ENCODE data around the gene PTPRQ.
"Not testable (repeated sequence)": the region's sequence is repeated elsewhere in the genome, so short reads cannot be mapped to it uniquely, and the experiment has no call there.

PTPRQ gene

GRCh38 chr12:80662586-80662985 is 218.6 kb downstream of the PTPRQ start:
- DNase-seq (ENCODE audit: low read depth), result no peak

DNA sequence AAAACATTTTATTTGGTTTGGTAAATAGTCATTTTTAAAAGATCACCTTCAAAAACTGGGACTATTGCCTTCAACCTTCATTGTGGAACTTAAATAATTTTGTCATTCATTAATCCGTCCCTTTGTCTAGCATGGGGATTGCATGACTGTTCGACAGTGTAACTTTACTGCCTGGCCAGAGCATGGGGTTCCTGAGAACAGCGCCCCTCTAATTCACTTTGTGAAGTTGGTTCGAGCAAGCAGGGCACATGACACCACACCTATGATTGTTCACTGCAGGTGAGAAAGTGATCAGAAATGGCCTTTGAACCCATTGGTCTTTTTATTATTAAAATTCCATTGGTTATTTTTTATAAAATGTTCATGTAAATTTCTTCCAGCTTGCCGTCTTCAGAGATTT is 226.2 kb downstream of the PTPRQ start:
- H3K4me3 ChIP-seq (ENCODE audit: control insufficient read depth, low read depth, low read length), result no peak overlapping the region
- no peak for DNase-seq (ENCODE audit: low read depth)
- TF ChIP-seq, protein P1, sequence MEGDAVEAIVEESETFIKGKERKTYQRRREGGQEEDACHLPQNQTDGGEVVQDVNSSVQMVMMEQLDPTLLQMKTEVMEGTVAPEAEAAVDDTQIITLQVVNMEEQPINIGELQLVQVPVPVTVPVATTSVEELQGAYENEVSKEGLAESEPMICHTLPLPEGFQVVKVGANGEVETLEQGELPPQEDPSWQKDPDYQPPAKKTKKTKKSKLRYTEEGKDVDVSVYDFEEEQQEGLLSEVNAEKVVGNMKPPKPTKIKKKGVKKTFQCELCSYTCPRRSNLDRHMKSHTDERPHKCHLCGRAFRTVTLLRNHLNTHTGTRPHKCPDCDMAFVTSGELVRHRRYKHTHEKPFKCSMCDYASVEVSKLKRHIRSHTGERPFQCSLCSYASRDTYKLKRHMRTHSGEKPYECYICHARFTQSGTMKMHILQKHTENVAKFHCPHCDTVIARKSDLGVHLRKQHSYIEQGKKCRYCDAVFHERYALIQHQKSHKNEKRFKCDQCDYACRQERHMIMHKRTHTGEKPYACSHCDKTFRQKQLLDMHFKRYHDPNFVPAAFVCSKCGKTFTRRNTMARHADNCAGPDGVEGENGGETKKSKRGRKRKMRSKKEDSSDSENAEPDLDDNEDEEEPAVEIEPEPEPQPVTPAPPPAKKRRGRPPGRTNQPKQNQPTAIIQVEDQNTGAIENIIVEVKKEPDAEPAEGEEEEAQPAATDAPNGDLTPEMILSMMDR (IDR thresholded peaks at IDR 0.05; ENCODE audit: control insufficient read depth, insufficient read depth, low read depth, low read length, missing control alignments), result no peak

More at GRCh38 chr12:80662586-80662985, 218.6 kb downstream of the PTPRQ start:
- TF ChIP-seq, protein P1 (IDR thresholded peaks at IDR 0.05; ENCODE audit: control insufficient read depth, insufficient read depth, low read depth, low read length, missing control alignments), result no peak
- no peak overlapping the region for H3K4me3 ChIP-seq (ENCODE audit: control insufficient read depth, low read depth, low read length)

GRCh38 chr12:80676042-80676636 is 232.1 kb downstream of the PTPRQ start:
- not testable (repeated sequence) for H3K4me3 ChIP-seq (ENCODE audit: control insufficient read depth, low read depth, low read length)
- peak; percentile 13 for DNase-seq (ENCODE audit: low read depth)

- no peak overlapping the region for H3K4me3 ChIP-seq (ENCODE audit: control insufficient read depth, low read depth, low read length)
- TF ChIP-seq, protein P1 (IDR thresholded peaks at IDR 0.05; ENCODE audit: control insufficient read depth, insufficient read depth, low read depth, low read length, missing control alignments), result no peak
- no peak for DNase-seq (ENCODE audit: low read depth)
Measured at GRCh38 chr12:80676856-80677255, 232.8 kb downstream of the PTPRQ start.

DNA sequence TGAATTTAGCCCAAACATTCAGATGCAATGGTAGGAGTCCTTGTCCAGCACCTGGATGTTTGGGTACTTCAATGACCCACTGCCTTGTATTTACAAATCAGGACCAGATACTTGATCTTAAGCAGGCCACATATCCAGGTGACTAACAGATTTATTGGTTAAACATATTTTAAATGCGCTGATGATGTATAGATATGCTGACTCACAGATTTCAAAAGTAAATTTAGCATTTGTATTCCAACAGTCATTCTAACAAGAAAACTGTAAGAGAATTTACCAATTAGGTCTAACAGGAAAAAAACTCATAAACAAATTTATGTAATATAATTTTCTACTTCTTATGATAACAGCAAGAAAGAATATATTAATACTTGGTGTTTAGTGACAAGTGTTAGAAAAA is 234.0 kb downstream of the PTPRQ start:
- TF ChIP-seq, protein P1 (IDR thresholded peaks at IDR 0.05; ENCODE audit: control insufficient read depth, insufficient read depth, low read depth, low read length, missing control alignments), result no peak
- H3K4me3 ChIP-seq (ENCODE audit: control insufficient read depth, low read depth, low read length), result no peak overlapping the region
- DNase-seq (ENCODE audit: low read depth), result no peak

DNA sequence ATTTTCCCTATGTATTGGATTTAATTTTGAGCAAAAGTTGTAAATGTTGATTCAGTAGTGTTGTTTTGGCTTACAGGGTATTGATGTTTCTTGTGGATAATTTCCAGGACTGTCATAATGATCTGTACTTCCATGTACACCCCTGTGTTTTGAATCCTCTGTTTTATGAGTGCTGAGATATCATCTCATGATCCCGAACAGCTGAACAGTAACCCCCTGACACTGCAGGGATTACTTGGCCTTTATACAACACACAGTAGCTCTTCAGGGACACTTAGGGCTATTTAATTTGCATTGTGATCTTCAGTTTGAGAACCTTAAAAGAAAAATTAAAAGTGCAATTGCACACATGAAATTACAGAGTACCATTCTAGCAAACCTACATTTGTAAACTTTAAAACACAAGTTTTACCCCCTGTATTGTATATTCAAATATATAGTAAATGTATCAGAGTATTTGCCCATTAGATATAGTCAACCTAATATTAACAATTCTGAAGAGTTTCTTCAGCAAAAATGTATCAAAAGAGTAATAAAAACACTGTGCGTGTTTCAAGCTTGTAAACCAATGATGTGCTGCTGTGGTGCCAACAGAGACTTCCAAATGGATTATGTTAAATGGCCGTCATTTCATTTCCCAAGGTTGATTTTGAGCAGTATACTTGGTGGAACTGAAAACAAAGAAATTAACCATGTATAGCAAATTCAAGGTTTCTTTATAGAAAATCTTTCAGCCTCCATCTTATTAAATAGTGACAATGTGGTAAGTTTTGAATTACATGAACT is 235.5 kb downstream of the PTPRQ start:
- no peak for DNase-seq (ENCODE audit: low read depth)
- TF ChIP-seq, protein P1 (IDR thresholded peaks at IDR 0.05; ENCODE audit: control insufficient read depth, insufficient read depth, low read depth, low read length, missing control alignments), result no peak
- H3K4me3 ChIP-seq (ENCODE audit: control insufficient read depth, low read depth, low read length), result no peak overlapping the region

DNA sequence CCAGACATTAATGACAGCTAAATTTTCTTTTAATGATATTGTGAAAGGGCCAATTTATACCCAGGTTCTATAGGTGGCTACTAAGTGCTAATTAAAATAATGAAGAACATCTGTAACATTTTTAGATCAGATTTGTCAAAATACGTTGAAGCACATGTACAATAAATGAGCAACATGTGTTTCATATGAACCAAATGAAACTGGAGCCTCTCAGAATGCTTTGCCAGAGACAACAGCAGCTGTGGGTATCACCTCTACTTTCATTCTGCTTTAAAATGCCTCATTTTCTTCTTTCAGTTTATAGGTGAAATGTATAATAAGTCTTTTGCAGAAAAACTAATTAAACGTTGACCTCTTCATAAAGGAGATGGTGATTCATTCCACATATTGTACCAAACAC is 237.3 kb downstream of the PTPRQ start:
- TF ChIP-seq, protein P1 (IDR thresholded peaks at IDR 0.05; ENCODE audit: control insufficient read depth, insufficient read depth, low read depth, low read length, missing control alignments), result no peak
- no peak overlapping the region for H3K4me3 ChIP-seq (ENCODE audit: control insufficient read depth, low read depth, low read length)
- no peak for DNase-seq (ENCODE audit: low read depth)
